ENCODE results near the gene CAMSAP2. TPM values are rescaled to one million over a fixed set of nuclear protein-coding genes. Genes with fewer than 3 reads are reported as not detected.
"Not testable (repeated sequence)": the region's sequence is repeated elsewhere in the genome, so short reads cannot be mapped to it uniquely, and the experiment has no call there.

CAMSAP2 gene
- total RNA-seq, 2 experiments from 2014 or later = 3.0 to 4.1 TPM

DNA sequence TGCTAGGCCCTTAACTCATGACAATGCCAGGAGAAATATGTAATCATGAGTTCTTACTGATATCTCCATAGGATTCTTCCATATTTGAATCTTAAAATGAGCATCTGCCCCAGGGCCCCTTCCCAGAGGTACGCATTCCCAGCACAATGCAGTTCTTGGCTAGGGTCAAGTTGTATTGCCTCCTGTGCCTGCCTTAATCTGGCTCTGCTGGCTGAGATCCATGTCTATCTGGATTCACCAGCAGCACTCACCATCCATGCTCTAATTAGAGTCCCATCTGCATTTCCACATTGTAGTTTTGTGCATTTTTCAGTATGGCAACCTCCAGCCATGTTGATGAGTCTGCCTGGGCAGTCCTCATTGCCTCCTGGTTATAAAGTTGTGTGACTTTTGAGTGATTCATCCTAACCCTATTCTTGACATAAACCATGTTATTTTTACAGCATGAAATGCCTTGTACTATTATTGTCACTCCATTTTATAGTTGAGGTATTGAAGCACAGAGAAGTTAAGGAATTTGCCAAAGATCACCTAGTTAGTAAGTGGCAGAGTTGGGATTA, 55.9 kb downstream of the CAMSAP2 start:
- H3K27ac Mint-ChIP-seq = no peak overlapping the region
- DNase-seq = no peak
- CTCF ChIA-PET = interaction anchor here (2.0 kb wide), 1 partner anchor 172 kb away, joined by 12 read pairs; no protein-coding TSS in a partner anchor
- H3K4me1 Mint-ChIP-seq (ENCODE audit: low read depth) = no peaks in the 10 kb centered on the region
- H3K36me3 Mint-ChIP-seq = no peaks in the 10 kb centered on the region
- no peaks in the 10 kb centered on the region for H3K27me3 Mint-ChIP-seq
- H3K9me3 Mint-ChIP-seq = no peaks in the 10 kb centered on the region
- H3K4me3 Mint-ChIP-seq = no peak overlapping the region
- POLR2A ChIA-PET = no interaction called here
- intact Hi-C loops (cut with micrococcal nuclease) = no loop called here

GRCh38 chr1:200795156-200795555, 56.5 kb downstream of the CAMSAP2 start:
- POLR2A ChIA-PET = no interaction called here
- no peak for DNase-seq

DNA sequence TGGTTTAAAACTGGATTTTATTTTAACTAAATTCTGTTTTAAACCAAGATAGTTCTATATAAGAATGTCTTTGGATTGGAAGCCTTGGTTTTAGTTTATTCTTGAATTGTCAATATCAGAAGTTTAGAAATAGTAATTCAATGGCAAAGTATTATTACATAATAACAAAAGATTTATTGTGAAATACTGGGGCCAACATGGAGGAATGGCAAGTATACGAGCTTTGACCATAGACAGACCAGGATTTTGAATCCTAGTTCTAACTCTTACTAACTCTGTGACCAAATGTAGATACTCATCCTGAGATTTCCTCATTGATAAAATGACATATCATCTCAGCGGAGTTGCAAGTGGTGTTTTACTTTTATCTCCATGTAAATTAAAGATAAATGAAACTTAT, 63.3 kb downstream of the CAMSAP2 start:
- no peaks in the 10 kb centered on the region for H3K9me3 Mint-ChIP-seq
- no peak overlapping the region for H3K27ac Mint-ChIP-seq
- ChIA-PET POLR2A (no interaction called here), CTCF (interaction anchor here (0.6 to 4.4 kb wide), 14 partner anchors 9 to 313 kb away, joined by 3 to 113 read pairs (median 4); partner anchors contain the start of gene KIF14)
- intact Hi-C loops (cut with micrococcal nuclease) = loop anchor here (2.0 to 5.0 kb wide), 2 partner anchors 61 to 130 kb away; no protein-coding TSS in a partner anchor
- no peaks in the 10 kb centered on the region for H3K36me3 Mint-ChIP-seq
- DNase-seq = no peak
- no peaks in the 10 kb centered on the region for H3K27me3 Mint-ChIP-seq
- no peak overlapping the region for H3K4me3 Mint-ChIP-seq
- no peaks in the 10 kb centered on the region for H3K4me1 Mint-ChIP-seq (ENCODE audit: low read depth)

More at GRCh38 chr1:200795156-200795555, 56.5 kb downstream of the CAMSAP2 start:
- no peak overlapping the region for H3K27ac Mint-ChIP-seq
- intact Hi-C loops (cut with micrococcal nuclease) = no loop called here
- no peaks in the 10 kb centered on the region for H3K36me3 Mint-ChIP-seq
- CTCF ChIA-PET = no interaction called here
- no peaks in the 10 kb centered on the region for H3K27me3 Mint-ChIP-seq
- H3K4me3 Mint-ChIP-seq = no peak overlapping the region
- H3K9me3 Mint-ChIP-seq = no peaks in the 10 kb centered on the region
- no peaks in the 10 kb centered on the region for H3K4me1 Mint-ChIP-seq (ENCODE audit: low read depth)

DNA sequence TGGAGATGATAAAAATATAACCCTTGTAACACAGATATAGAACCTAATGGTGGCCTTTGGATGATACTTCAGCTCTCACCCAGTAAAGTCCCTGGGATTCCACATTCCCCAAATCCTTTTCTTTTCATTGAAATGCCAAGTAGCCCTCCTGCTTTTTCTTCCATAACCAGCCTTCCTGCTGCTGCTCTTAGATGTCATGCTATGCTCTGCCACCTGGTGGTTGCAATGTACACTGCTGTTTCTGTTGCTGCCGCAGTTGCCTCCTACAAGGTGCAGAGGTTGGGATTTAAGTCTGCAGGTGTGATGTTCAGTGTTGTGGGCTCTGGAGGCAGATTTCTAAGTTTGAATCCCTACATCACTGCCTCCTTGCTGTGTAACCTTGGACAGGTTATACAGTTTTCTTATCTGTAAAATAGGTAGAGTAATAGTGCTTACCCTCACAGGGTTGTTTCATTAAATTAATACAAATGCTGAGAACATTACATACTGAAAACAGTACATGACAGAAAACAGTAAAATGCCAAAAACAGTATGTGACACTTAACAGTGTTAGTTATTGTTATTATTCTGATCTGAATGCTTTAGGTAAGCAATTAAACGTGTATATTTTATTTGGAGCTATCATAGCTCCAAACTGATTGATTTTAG, 64.3 kb downstream of the CAMSAP2 start:
- Mint-ChIP-seq H3K36me3 (no peaks in the 10 kb centered on the region), H3K27ac (no peak overlapping the region), H3K27me3 (no peaks in the 10 kb centered on the region), H3K9me3 (no peaks in the 10 kb centered on the region), H3K4me3 (no peak overlapping the region), H3K4me1 (ENCODE audit: low read depth) (no peaks in the 10 kb centered on the region)
- ChIA-PET POLR2A (no interaction called here), CTCF (interaction anchor here (0.5 to 4.4 kb wide), 29 partner anchors 11 to 247 kb away, joined by 3 to 113 read pairs (median 3); partner anchors contain the start of gene KIF14)
- intact Hi-C loops (cut with micrococcal nuclease) = loop anchor here (1.0 to 5.0 kb wide), 4 partner anchors 62 to 244 kb away; no protein-coding TSS in a partner anchor
- peak; percentile 83 for DNase-seq

GRCh38 chr1:200805719-200806118, 67.0 kb downstream of the CAMSAP2 start:
- Mint-ChIP-seq H3K27ac (no peak overlapping the region), H3K36me3 (no peaks in the 10 kb centered on the region), H3K9me3 (no peaks in the 10 kb centered on the region), H3K27me3 (no peaks in the 10 kb centered on the region), H3K4me3 (no peak overlapping the region), H3K4me1 (ENCODE audit: low read depth) (no peaks in the 10 kb centered on the region)
- DNase-seq = no peak
- ChIA-PET POLR2A (no interaction called here), CTCF (interaction anchor here (1.9 to 5.8 kb wide), 2 partner anchors 183 to 247 kb away, joined by 11 to 43 read pairs; no protein-coding TSS in a partner anchor)
- intact Hi-C loops (cut with micrococcal nuclease) = no loop called here

DNA sequence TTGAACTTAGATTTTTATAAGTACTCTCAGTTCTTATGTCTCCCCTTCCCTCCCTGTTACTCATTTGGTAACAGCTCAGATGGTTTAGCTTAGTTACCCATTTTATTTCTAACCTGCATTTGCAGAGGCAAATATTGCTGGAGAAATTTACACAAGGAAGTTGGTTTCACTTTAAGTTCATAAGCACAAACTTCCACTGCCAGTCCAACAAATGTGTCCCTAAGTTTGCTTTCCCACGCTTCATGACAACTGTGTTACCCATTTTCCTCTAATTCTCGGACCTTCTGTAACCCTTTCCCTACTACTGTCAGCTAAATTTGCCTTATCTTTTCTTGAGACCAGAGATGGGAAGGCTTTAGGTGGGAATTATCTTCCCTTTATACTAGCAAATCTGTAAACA, 70.2 kb downstream of the CAMSAP2 start:
- POLR2A ChIA-PET = interaction anchor here (0.5 kb wide), 1 partner anchor 33 kb away, joined by 3 read pairs; no protein-coding TSS in a partner anchor
- Mint-ChIP-seq H3K36me3 (no peaks in the 10 kb centered on the region), H3K27me3 (no peaks in the 10 kb centered on the region), H3K4me3 (no peak overlapping the region), H3K4me1 (ENCODE audit: low read depth) (no peaks in the 10 kb centered on the region), H3K9me3 (no peaks in the 10 kb centered on the region), H3K27ac (no peak overlapping the region)
- DNase-seq = no peak
- CTCF ChIA-PET = interaction anchor here (0.9 to 5.8 kb wide), 4 partner anchors 94 to 297 kb away, joined by 3 to 43 read pairs (median 3); no protein-coding TSS in a partner anchor
- intact Hi-C loops (cut with micrococcal nuclease) = no loop called here

DNA sequence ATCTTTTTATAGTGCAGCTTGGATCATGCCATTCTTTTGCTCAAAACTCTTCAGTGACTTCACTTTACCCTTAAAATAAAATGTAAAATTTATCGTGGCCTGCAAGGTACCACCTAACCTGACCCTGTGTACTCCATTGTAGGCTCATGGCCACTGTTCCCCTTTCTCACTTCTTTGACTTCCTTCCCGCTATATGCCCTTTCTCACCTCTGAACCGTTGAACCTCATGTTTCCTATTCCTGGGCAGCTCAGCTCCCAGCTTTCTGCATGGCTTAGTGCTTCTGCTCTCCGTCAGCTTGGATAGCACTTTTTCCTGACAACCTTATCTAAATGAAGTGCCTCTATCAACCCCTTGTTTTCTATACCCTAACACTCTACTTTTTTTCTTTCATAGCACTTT, 73.0 kb downstream of the CAMSAP2 start:
- intact Hi-C loops (cut with micrococcal nuclease) = loop anchor here (5.0 kb wide), 1 partner anchor 56 kb away; no protein-coding TSS in a partner anchor
- no peak overlapping the region for H3K27ac Mint-ChIP-seq
- CTCF ChIA-PET = no interaction called here

DNA sequence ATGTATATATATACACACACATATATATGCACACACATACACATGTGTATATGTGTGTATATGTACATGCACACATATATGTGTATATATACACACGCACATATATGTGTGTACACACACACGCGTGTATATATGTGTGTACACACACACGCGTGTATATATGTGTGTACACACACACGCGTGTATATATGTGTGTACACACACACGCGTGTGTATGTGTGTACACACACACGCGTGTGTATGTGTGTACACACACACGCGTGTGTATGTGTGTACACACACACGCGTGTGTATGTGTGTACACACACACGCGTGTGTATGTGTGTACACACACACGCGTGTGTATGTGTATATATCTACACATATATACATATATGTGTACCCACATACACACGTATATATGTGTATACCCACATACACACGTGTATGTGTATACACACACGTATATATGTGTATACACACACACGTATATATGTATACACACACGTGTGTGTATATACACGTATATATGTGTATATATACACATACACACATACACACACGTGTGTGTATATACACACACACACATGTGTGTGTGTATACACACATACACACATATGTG, 78.0 kb downstream of the CAMSAP2 start:
- DNase-seq; H3K27ac Mint-ChIP-seq; H3K4me3 Mint-ChIP-seq; H3K27me3 Mint-ChIP-seq; intact Hi-C loops (cut with micrococcal nuclease); H3K36me3 Mint-ChIP-seq; CTCF ChIA-PET; POLR2A ChIA-PET; H3K4me1 Mint-ChIP-seq (ENCODE audit: low read depth); H3K9me3 Mint-ChIP-seq: not testable (repeated sequence)

More for the DNA sequence above, 73.0 kb downstream of the CAMSAP2 start:
- no peak overlapping the region for H3K4me3 Mint-ChIP-seq
- no peaks in the 10 kb centered on the region for H3K27me3 Mint-ChIP-seq
- no peak for DNase-seq
- H3K9me3 Mint-ChIP-seq = no peaks in the 10 kb centered on the region
- POLR2A ChIA-PET = no interaction called here
- H3K36me3 Mint-ChIP-seq = no peaks in the 10 kb centered on the region
- no peaks in the 10 kb centered on the region for H3K4me1 Mint-ChIP-seq (ENCODE audit: low read depth)

DNA sequence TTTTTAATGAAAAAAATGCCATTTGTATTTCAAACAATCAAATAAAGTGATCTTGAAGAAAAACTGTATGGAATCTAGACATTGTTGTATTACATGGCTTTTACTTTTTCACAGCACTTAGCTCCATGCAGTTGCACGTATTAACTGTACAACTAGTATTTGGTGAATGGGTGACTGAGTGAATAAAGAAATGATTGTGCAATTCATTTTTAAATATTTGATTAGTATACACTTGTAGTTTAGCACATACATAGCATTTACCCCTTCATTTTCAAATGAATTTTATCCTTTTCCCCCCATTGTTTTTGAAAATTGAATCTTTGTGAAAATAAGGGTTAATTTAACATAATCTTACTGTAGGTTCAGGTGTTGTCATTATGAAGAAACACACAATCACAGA, 79.6 kb downstream of the CAMSAP2 start:
- Mint-ChIP-seq H3K4me3 (no peak overlapping the region), H3K4me1 (ENCODE audit: low read depth) (no peaks in the 10 kb centered on the region), H3K36me3 (no peaks in the 10 kb centered on the region), H3K9me3 (no peaks in the 10 kb centered on the region), H3K27ac (no peak overlapping the region), H3K27me3 (no peaks in the 10 kb centered on the region)
- intact Hi-C loops (cut with micrococcal nuclease) = no loop called here
- CTCF ChIA-PET = no interaction called here
- DNase-seq = no peak
- POLR2A ChIA-PET = no interaction called here

GRCh38 chr1:200819726-200820125, 81.0 kb downstream of the CAMSAP2 start:
- Mint-ChIP-seq H3K9me3 (no peaks in the 10 kb centered on the region), H3K27me3 (no peaks in the 10 kb centered on the region), H3K27ac (no peak overlapping the region), H3K4me1 (ENCODE audit: low read depth) (no peaks in the 10 kb centered on the region), H3K36me3 (no peaks in the 10 kb centered on the region), H3K4me3 (no peak overlapping the region)
- ChIA-PET POLR2A (no interaction called here), CTCF (no interaction called here)
- DNase-seq = no peak
- intact Hi-C loops (cut with micrococcal nuclease) = no loop called here

- ChIA-PET CTCF (interaction anchor here (1.8 kb wide), 1 partner anchor 28 kb away, joined by 4 read pairs; no protein-coding TSS in a partner anchor), POLR2A (no interaction called here)
- intact Hi-C loops (cut with micrococcal nuclease) = no loop called here
- no peak overlapping the region for H3K4me3 Mint-ChIP-seq
- H3K27ac Mint-ChIP-seq = no peak overlapping the region
- H3K36me3 Mint-ChIP-seq = no peaks in the 10 kb centered on the region
- H3K9me3 Mint-ChIP-seq = no peaks in the 10 kb centered on the region
- no peak for DNase-seq
- H3K4me1 Mint-ChIP-seq (ENCODE audit: low read depth) = peaks cover 3% of the 10 kb centered on the region
- no peaks in the 10 kb centered on the region for H3K27me3 Mint-ChIP-seq
Measured at GRCh38 chr1:200831091-200831490, 92.4 kb downstream of the CAMSAP2 start.

DNA sequence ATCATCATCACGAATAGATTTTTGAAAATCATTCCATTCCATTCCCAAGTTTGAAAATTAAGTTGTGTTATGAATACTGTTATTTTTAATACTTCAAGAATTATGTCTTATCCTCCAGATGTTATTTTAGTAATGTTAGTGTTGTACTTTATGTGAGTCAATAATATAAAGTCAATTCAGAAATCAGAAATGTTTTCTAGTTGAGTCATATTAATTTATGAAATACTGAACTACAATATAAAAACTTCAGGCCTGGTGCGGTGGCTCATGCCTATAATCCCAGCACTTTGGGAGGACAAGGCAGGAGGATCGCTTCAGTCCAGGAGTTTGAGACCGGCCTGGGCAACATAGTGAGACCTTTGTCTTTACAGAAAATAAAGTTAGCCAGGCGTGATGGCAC, 95.7 kb downstream of the CAMSAP2 start:
- Mint-ChIP-seq H3K36me3 (no peaks in the 10 kb centered on the region), H3K4me1 (ENCODE audit: low read depth) (no peaks in the 10 kb centered on the region), H3K9me3 (no peaks in the 10 kb centered on the region), H3K27me3 (no peaks in the 10 kb centered on the region), H3K27ac (no peak overlapping the region), H3K4me3 (no peak overlapping the region)
- POLR2A ChIA-PET = no interaction called here
- intact Hi-C loops (cut with micrococcal nuclease) = no loop called here
- CTCF ChIA-PET = interaction anchor here (1.6 kb wide), 1 partner anchor 276 kb away, joined by 3 read pairs; no protein-coding TSS in a partner anchor
- no peak for DNase-seq
